WERI-Rb-1 (cell line): Measurements from ENCODE around the gene ITGB5.

Source experiments
- DNase-seq: peaks from one replicate; pipeline ENCODE4 v3.0.0-alpha.2; 2020
- H3K27ac ChIP-seq: fragments of 250-450 bp; sonication (Bioruptor Pico); 2 replicates; pipeline ENCODE4 v1.5.1; 2020; ENCODE audit warnings: mild to moderate bottlenecking, moderate library complexity
- H3K27me3 ChIP-seq: fragments of 250-450 bp; sonication (Bioruptor Pico); 2 replicates; pipeline ENCODE4 v1.5.1; 2021; ENCODE audit warnings: mild to moderate bottlenecking, low read depth, moderate library complexity; ENCODE audit not compliant: insufficient read depth, severe bottlenecking
- H3K36me3 ChIP-seq: fragments of 250-450 bp; sonication (Bioruptor Pico); 2 replicates; pipeline ENCODE4 v1.5.1; 2020; ENCODE audit warnings: mild to moderate bottlenecking, moderate library complexity
- H3K4me3 ChIP-seq: 2 replicates; pipeline ENCODE4 v1.5.1; 2011; ENCODE audit warnings: low read depth, mild to moderate bottlenecking, control low read depth, low read length
- H3K9me3 ChIP-seq: fragments of 250-450 bp; sonication (Bioruptor Pico); 2 replicates; pipeline ENCODE4 v1.5.1; 2021; ENCODE audit warnings: mild to moderate bottlenecking, moderate library complexity; ENCODE audit not compliant: severe bottlenecking
- TF ChIP-seq, protein P1 (sequence below): IDR thresholded peaks from 2 replicates; pipeline ENCODE4 v1.5.1; 2011; ENCODE audit warnings: low read depth, mild to moderate bottlenecking, control low read depth, inconsistent platforms, low read length

ITGB5 gene

DNA sequence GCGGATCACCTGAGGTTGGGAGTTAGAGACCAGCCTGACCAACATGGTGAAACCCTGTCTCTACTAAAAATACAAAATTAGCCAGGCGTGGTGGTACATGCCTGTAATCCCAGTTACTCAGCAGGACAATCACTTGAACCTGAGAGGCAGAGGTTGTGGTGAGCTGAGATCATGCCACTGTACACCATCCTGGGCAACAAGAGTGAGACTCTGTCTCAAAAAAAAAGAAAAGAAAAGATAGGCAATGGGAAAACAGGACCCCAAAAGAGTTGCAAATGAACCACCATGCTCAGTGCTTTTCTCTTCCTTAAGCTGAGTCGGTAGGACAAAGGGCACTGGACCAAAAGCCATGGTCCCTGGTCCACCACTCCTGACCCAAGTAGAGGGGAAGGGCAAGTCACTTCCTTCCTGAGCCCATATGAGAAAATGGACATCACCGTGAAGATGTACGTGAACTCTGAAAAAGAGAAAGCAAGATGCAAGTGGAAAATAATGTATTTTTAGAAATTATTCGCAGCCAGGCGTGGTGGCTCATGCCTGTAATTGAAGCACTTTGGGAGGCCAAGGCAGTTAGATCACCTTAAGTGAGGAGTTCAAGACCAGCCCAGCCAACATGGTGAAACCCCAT, 2.6 kb downstream of the ITGB5 start:
- Histone ChIP-seq H3K27me3 (no peaks in the 10 kb centered on the region), H3K4me3 (no peak overlapping the region), H3K9me3 (no peaks in the 10 kb centered on the region), H3K36me3 (no peaks in the 10 kb centered on the region), H3K27ac (no peak overlapping the region)
- no peak for DNase-seq
- TF ChIP-seq, protein P1, sequence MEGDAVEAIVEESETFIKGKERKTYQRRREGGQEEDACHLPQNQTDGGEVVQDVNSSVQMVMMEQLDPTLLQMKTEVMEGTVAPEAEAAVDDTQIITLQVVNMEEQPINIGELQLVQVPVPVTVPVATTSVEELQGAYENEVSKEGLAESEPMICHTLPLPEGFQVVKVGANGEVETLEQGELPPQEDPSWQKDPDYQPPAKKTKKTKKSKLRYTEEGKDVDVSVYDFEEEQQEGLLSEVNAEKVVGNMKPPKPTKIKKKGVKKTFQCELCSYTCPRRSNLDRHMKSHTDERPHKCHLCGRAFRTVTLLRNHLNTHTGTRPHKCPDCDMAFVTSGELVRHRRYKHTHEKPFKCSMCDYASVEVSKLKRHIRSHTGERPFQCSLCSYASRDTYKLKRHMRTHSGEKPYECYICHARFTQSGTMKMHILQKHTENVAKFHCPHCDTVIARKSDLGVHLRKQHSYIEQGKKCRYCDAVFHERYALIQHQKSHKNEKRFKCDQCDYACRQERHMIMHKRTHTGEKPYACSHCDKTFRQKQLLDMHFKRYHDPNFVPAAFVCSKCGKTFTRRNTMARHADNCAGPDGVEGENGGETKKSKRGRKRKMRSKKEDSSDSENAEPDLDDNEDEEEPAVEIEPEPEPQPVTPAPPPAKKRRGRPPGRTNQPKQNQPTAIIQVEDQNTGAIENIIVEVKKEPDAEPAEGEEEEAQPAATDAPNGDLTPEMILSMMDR = no peak

DNA sequence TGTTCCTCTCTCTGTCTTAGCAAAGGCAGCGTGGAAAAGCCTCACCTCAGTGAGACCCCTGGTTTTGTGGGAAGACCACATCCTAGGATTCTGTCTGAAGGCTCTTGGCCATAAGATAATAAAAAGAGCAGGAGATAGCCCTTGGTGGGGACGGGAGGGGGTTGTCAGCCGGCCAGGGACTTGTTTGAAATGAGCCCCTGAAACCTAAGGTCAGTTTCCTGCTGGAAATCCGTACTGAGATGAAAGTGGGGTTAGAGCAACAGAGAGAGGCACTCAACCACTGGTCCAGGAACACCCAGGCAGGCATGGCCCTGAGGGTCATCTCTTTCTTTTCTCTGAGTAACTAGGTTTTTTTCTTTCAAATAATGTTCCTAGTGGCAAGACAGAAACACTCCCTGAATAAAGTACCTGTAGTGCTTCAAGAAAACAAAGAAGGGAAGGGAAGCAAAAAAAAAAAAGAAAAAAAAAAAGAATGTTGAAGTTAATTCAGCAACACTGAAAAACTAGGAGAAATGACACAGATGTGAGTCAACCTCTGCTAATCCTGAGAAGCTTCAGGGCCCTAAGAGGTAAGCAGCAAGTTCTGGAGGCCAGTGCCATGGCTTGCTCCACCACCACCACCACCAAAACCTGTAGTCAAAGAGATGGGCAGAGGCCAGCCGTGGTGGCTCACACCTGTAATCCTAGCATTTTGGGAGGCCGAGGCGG, 3.2 kb downstream of the ITGB5 start:
- no peak overlapping the region for H3K4me3 ChIP-seq
- no peaks in the 10 kb centered on the region for H3K27me3 ChIP-seq
- no peaks in the 10 kb centered on the region for H3K9me3 ChIP-seq
- no peaks in the 10 kb centered on the region for H3K36me3 ChIP-seq
- TF ChIP-seq, protein P1 = no peak
- no peak overlapping the region for H3K27ac ChIP-seq
- no peak for DNase-seq

DNA sequence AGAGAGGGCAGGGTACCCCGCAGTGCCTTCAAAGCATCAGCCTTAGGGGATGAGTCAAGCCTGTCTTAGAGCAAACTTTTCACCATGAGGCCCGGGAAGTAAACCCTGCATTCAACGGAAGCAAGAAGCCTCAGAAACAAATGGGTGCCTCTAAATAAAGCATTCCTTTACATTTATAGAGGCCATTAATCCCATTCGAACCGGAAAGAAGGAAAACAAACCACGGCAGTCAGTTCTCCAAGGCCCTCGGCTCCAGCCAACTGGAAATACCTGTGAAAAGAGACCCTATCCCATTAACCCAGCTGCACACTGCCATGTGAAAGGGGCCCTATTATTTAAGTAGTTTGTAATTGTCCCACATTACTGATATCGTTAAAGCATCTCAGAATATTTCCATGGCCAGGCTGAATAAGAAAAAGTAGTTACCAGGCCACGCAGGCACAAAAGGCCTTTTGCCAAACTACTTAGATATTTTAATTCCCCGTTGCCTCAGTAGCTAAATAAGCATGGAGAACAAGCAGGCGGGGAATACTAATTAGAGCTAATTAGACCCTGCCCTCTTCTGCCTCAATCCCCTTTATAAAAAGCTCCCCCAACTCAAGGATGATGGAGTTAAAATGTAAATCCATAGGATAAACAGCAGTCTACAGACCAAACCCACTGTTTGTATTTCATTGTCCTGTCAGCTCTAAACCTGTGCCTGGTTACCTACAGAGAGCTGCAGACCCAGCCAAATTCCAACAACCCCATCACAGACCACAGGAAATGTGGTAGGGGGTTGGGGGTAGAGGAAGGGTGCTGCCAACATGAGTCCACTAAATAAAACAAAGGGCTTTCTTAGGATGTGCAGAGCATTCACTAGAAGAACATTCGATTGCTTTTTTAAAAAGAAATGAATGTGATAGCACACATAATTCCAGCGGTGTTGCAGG, 4.1 kb downstream of the ITGB5 start:
- Histone ChIP-seq H3K27me3 (no peaks in the 10 kb centered on the region), H3K4me3 (no peak overlapping the region), H3K36me3 (no peaks in the 10 kb centered on the region), H3K27ac (no peak overlapping the region), H3K9me3 (no peaks in the 10 kb centered on the region)
- TF ChIP-seq, protein P1 = no peak
- DNase-seq = no peak

DNA sequence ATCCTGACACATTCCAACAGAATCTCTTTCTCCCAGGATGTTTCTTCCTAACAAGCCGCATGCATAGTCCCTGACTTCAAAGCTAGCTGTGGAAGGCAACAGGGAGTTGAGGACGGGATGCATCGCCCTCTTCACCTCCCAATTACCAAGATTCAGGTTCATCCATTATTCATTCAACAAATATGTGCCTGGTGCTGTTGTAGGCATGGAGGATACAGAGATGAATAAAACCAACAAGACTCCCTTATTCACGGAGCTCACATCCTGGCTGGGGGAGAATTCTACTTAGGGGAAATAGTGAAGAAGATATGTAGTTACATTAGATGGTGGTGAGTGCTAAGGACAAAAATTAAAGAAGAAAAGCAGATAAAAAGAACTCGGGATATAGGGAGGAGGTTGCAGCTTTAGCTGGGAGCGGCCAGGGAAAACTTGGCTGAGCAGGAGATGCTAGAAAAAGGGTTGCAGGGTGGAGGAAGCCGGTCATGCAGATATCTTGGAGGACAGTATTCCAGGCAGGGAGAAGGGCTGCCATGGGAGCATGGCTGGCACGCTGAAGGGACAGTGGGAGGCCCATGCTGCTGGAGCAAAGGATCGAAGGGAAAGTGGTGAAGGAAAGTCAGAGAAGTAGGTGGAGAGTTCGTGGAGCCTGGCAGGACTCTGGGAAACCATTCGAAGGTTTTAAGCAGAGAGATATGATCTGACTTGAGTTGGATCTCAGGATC, 5.0 kb downstream of the ITGB5 start:
- no peak for DNase-seq
- Histone ChIP-seq H3K27ac (no peak overlapping the region), H3K27me3 (no peaks in the 10 kb centered on the region), H3K4me3 (no peak overlapping the region), H3K9me3 (no peaks in the 10 kb centered on the region), H3K36me3 (no peaks in the 10 kb centered on the region)
- TF ChIP-seq, protein P1 = no peak

DNA sequence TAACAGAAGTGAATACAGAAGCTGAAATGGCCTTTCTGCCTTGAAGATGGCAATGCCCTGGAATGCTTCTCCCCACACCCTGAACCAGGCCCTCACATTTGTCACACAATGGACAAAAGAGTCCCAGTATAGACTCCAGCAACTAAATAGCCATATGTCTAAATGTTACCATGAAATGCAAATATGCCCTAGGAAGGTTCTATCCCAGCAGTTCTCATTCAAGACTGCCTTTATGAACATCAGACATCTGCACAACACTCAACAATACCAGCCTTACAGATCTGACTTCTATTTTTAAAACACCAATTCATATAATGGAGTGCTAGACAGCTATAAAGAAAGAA, 7.9 kb downstream of the ITGB5 start:
- DNase-seq = no peak
- H3K4me3 ChIP-seq = no peak overlapping the region
- no peaks in the 10 kb centered on the region for H3K36me3 ChIP-seq
- no peaks in the 10 kb centered on the region for H3K27me3 ChIP-seq
- TF ChIP-seq, protein P1 = no peak
- no peak overlapping the region for H3K27ac ChIP-seq
- no peaks in the 10 kb centered on the region for H3K9me3 ChIP-seq
